NCI-H1417 treated with DMSO at 0.1 percent for 48 hours (cell line): ENCODE data around the gene COX17.

ENCODE experiments used
- DNase-seq: peaks from one replicate; lab custom pipeline; 2025; lab: John Stamatoyannopoulos, UW

Gene COX17

DNA sequence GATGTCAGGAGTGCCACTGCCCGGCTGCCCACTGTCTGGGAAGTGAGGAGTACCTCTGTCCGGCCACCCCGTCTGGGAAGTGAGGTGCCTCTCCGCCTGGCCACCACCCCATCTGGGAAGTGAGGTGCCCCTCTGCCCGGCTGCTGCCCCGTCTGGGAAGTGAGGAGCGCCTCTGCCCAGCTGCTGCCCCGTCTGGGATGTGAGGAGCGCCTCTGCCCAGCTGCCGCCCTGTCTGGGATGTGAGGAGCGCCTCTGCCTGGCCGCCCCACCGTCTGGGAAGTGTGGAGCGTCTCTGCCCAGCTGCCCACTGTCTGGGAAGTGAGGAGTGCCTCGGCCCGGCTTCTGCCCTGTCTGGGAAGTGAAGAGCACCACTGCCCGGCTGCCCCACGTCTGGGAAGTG lies 3.3 kb downstream of the COX17 start:
- DNase-seq: no peak

DNA sequence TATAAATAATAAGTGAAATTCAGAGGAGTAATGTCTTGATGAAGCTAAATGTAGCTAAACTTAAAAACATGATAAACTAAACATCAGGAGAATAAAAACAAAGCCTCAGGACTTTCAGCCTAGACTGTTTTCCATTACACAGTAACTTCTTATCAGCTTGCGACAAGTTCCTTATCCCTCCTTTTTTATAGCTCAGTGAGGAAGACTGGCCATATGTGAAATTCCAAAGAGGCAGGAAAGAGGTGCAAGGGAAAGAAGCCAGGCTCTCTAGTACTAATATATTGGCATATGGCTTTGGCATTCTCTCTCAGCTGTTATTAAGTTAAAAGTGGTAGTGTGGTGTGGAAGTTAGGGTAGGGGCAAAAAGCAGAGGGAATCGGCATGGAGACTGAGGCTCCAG lies 4.4 kb downstream of the COX17 start:
- DNase-seq: no peak

DNA sequence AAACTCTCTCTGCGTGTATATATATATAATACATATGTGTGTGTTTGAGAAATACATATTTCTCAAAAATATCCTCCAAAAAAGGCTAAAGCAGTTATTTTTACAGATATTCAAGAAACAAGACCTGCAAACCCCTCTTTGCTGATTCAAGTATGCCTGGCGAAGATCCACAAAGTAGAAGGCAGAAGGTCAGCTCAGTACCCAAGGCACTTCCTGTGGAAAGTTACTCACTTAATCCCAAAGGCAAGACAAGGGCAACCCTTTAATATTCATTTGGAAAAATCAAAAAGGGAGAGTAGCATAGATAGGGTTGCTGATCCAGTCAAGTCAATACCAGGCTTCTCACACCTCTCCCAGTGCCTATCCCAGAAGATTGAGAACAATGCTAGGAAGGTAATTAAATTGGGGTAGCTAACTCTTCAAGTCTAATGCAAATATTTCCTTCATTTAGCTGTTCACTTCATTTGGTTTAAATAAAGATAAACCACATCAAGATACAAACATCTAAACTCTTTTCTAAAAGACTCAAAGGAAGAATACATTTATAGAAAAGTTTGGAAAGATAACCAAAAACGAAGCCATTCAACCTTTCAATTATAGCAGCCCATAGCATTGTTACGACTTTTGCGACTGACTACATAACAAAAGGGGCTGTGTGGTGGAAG lies 7.2 kb downstream of the COX17 start:
- no peak for DNase-seq

DNA sequence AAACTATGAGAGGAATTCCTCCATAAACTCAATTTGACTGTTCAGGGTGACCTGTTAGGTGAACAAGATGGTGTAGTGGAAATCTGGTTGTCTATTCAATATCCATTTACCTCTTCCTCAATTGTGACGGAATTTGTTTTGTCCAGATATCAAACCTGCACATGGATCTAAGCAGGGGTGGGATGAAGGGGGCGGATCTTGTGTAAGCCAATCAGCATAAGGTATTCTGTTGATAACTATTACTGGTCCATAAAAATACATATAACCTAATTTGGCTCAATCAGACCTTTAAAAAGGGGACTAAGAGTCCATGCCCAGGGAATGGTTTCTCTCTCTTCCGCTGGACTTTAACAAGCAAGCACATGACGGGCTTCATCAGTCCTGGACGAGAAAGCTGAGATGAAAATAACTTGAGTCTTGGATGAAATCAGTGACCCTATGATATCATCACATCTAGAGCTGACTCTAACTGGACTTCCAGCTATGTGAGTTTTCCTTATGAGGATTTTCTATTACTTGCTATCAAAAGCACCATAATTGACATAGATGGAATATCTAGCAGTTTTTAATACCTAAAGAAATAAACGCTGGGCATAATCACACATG lies 11.1 kb downstream of the COX17 start:
- DNase-seq: no peak

DNA sequence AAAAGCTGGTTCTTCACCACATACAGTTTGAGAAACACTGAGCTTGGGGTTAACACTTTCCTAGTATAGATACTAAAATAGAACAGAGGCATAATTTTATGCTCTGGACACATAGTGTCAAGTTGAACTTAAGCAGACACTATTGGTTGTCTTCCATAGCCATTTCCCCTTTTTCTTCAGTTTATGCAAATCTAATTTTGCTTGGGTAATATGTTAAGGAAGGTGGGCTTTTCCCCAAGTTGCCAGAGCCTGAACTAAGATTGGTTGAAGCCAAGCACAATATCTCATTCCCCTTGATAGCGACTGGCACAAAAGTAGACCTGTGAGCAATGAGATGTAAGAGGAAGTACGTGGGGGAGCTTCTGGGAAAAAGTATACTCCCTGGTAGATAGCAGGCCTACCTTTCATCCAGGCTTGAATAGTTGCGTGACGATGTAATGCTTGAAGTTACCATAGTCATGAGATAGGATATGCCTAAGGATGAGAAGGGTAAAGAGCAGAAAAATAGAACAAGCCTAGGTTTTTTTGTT lies 12.3 kb downstream of the COX17 start:
- no peak for DNase-seq

DNA sequence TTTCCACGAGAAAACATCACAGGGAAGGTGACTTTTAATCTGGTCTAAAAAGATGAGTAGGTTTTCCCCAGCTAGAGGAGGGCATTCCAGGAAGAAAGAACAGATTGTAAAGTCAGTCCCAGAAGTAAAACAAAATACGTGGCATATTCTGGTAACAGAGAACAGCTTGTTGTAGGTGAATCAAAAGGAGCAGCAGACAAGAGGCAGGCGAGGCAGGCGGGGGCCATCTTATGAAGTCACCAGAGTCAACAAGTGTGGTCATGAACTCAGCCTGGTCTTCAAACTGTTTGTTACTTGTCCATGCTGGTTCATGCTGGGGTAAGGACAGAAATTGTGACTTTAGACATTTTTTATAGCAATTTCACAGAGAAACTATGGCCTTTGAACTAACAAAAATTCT lies 12.8 kb downstream of the COX17 start:
- no peak for DNase-seq

DNA sequence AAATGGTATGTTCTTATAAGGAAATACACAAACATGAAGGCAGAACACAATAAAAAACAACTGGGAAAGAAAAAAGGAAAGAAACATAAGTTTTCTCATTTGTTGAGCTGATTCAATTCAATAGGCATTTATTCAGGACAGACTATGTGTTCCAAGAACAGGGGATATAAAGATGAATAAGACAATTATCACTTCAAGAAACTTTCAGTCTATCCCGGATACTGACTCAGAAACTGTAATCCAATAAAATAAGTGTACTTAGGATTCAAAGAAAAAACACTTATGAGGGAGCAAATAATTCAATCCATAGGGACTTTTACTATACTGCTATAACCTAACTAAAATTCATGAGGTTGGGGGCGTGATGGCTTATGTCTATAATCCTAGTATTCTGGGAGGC lies 13.3 kb downstream of the COX17 start:
- no peak for DNase-seq

DNA sequence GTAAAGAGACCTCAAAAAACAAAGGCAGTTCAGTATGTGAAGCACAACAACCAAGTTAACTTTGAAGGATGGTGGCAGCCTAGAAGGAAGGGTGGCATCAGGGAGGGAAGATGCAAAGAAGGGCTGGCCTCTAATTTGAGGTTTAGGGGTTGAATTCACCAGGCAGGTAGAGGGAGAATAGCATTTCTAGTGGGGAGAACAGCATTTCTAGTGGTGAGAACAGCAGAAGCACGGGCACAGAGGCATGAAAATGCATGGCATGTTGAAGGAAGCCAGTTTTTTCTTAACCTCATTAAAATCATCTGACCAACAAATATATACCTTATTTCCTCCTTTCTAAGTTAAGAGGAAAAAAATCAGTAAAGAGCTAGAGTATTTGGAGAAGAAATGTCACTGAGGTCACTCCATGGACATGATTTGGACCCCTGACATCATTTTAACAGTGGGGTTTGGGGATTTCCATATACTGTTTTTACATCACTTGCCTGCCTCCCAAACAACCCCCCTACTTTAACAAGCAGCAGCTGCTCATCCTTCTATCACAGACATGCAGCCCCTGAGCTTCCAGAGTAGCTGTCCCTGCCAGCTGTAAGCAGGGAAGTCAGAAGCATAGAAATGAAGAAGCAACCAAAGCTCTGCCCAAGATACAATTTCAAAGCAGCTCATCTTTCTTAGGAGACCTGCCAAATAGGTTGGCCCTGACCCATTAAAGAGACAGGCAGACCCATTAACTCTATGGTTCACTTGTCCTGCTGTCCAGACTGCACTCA lies 14.4 kb downstream of the COX17 start:
- no peak for DNase-seq

DNA sequence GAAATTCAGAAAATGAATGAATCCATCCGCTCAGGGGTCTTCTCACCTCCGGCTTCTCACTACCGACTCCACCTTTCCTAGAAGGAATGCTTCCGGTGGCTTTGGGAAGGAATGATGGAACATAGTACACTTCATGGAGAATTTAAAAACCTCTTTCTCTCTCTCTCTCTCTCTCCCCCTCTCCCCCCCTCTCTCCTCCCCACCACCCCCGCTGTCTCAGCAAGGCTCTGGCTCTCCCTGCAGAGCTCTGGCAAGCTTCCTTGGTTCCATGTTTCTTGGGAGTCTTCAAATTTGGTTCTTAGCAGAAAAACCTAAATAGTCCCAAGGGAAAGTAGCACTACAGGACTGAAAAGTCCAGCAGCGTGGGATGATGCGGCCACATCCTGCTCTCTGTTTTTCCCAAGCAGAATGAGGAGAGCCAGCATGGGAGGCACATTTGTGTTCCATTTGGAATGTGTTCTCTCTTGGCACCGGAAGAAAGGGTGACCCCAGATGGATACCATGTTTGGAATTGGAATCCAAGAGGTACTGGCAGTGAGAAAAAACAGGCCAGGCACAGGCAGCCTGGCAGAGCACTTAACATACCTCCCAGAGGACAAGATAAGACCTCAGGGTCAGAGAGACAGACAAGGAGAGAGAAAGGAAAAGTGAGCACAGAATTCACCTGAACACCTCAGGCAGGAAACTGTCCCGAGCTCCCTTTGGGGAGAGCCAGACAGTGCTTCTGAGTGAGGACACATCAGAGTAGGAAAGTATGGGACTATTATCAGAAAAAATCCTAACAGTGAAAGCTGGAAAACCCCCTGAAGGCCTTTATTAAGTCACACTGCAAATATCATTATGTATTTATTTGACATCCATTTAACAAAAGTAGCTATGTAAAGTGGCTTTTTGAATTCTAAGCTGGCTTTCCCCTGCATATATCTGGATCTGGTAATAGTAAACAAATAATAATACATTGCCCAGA lies 16.4 kb downstream of the COX17 start, which contains the start of gene POPDC2:
Gene POPDC2, minus strand, starts transcription at position 116 of the 967 bp plus-strand sequence. CDS start 166 bp downstream, outside the sequence.
- no peak for DNase-seq

DNA sequence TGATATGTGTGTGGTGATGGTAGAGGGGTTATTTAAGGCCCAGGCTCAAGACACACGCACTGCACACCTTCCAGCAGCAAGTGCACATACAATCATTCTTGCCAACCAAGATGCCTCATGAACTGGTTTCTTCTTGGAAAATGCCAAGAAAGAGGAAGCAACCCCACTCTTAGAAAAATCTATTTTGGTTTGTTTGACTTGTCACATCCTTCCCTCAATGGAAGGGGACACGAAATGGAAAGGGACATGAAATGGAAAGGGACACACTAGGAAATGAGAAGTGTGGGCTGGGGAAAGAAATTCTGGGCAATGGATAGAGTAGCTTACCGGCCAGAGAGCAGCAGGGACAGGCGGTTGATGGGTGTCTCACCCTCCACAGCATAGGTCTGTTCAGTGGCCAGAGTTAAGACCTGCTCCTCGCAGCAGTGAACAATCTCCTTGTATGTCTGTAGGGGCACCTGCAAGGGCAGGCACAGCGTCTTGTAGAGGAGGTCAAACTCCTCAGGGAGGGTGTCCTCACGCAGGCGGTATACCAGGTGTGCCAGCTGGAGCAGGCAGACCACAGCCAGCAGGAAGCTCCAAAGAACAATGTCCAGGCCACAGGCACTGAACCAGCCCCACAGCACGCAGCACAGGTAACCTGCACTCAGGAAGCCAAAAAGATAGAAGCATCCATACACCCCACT lies 17.5 kb downstream of the COX17 start:
- no peak for DNase-seq

DNA sequence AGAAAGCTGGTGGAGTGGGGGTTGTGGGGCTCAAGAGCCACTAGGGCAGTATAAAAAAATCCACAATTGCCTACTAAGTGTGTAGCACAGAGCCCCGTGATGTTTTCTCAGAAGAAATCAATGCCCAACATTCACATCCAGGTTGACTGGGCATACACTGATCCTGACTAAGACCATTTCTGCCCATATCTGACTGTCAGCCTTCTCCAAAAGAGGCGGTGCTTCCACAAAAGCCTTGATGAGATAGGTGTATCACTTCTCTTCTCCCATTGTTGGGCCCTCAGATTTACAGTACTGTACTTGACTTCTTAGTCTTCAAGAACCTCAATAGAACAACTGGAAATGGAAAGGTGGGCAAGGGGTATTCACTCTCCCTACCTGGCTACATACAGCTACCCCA lies 18.2 kb downstream of the COX17 start:
- DNase-seq: no peak

DNA sequence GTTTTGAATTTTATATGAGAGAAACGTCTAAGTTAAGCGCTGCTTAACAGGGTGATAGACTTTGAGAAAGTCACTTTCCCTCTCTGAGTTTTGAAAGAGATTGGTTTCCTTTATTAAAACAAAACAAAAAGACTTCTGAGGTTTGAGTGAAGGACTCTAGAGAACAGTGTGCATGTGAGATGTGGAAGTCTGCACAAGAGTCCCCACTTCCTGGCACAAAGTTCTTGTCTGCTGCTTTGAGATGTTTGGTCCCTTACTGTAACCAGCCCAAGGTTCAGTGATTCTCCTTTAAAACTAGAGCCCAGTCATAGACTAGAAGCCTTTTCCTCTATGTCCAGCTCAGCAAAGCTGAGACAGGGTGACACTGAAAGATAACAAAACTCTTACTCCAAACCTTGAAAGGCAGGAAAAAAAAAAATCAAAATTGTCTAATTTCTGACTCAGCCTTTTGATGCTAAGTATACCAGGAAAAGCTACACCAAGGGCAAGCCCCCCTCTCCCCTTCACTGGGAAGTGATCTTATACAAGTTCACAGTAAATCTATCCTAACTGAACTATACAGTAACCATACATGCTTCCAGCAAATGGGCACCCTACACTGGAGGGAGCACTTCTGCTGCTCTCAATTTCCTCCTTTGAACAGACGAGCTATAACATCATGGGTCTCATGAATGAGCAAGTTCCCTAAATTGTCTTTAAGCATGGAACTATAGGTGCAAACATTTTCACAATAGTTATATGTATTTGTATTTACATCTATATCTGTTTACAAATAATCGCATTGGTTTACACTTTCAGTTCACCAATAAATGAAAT lies 19.1 kb downstream of the COX17 start:
- no peak for DNase-seq

DNA sequence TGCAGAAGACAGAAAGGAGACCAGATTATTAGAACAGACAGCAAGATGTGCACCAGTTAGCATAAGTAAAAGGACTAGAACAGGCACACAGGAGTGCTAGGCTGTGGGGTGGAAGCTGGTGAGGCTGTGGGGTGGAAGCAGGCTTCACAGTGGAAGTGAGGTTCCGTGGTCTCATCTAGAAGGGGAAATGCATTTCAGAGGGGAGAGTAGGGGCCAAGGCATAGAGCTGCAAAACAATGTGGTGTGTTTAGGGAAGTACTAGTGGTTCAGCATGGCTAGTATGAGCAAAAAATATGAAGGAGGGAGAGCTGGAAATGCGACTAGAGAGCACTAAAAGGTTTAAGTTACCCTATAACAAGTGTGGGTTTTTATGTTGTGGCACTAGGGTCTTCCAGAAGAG lies 23.3 kb downstream of the COX17 start:
- no peak for DNase-seq

DNA sequence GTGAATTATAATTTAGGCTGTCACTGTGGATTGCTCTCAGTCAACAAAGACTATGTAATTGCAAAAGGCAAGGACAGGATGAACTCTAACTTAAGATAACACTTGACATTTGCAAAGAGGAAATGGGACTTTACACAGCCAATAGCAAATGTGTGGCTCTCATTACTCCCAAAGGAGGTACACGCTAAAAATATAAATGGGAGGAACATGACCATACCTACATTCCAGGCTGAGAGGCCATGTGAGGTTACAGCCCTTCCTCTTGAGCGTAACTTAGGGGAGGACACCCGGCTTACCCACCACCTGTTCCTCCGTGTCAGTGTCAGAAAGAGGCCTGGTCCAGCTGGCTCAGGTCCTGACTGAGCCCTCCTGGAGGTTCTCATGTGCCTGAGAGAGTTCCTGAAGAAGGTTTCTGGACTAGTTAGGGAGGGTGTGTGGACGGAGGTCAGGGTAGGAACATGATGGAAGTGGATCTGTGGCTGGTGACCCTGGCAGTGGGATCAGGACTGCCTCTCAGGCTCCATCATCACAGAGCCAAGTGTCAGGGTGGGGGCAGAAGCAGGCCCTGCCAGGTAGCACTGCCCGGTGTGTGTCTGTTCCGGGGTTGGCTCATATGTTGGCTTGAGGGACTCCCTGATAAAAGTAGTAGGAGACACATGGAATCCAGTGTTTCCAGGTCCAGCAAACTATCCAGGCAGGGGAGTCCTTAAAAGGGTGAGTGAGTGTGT lies 24.7 kb downstream of the COX17 start:
- no peak for DNase-seq

DNA sequence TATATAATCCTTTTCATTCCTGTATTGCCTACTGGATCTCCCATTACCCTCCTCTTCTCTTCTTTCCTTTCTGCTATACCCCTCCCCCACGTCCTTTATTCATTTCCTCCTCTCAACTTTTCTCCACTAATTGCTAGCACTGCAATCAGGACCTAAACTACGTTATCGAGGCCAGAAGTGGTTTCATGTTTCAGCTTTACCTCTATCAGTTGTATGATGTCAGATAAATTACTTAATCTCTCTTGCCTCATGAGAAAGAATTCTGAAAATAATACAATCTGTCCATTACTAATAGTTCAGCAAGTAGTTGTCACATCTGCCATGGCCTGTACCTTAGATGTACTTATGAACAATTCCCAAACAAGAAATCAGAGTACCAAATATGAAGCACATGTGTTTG lies 27.4 kb downstream of the COX17 start:
- no peak for DNase-seq

DNA sequence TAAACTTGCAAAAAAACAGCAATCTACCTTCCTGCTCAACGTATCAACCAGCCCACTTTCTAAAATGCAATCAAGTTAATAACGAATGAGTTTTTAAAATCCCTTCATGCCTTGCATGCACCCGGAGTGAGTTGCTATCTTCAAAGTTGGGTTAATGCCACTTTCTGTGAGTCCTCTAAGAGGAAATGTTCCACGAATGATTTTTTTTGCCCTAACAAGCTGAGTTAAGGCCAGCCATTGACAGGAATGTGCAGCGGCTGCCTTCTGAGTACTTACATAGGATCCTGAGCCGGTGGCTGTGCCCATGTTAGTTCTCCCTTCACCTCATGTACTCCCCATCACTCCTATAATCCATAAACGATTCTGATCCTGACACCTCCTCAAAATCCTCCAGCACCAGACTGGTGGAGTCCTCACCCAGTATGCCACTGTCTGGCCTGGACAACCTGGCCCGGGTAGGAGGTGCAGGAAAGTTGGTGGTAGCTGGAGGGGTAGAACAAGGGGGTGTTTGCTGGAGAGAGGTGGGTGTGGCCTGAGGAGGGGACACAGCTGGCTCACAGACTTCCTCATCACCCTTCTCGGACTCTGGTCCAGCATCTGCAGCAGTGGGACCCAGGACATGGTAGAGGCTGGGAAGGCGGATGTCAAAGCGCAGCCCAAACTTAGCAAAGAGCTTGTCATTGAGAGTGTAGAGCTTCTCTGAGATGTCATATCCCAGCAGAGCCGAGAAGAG lies 29.2 kb downstream of the COX17 start:
- no peak for DNase-seq

DNA sequence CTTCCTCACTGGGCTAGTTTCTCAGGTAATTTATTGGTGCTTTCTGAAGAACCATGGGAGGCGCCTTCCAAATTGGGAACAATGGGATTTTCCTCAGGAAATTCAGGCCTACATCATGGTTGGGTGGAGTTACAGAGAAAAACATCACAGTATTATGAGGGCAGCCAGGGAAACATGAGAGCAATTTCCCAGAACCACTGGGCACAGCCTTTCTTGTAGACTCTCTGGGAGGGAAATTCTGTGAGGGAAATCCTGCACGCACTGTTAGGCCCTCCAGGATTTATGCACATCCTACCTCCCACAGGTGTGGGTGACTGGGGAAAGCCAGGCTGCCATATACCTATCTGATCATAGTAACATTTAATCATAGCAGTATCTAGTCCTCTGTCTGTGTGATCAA lies 30.0 kb downstream of the COX17 start:
- DNase-seq: no peak

DNA sequence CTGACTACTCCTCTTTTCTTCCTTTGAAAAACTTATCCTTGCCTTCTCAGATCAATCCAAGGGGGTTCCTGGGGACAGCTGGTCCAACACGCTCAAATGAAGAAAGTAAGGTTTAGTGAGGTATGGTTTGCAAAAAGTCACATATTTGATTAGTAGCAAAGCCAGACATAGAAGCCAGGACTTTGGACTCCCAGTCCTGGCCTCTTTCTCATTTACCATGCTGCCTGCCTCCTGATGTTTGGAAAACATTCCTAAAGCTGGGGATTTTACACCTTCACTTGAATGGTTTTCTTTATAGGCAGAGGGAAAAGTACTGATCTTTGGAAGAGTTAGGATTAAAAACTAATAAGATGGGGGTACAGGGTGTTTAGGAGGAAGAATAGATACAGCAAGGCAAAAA lies 31.4 kb downstream of the COX17 start:
- no peak for DNase-seq

DNA sequence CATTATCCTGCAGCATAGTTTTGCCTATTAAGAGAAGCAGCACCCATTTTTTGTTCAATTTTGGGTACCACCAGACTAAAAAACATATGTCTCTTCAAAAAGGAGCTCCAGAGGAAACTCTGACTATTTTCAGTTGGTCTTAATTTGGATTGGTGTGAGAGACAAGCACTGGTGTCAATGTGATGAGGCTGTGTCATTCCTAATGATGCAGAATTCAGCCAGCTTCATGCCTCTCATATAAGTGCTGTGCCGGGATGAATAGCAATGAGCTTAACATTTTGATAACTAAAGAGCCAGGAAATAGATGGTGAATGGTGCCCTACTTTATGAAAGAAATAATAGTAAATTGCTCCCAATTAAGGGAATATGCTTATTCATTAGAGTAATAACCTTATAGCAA lies 32.7 kb downstream of the COX17 start:
- DNase-seq: no peak
